HEK293 (cell line): Measurements from ENCODE around the gene TAS1R2.

Experiments used
- GFI1B ChIP-seq: fragments of 450-650 bp; formaldehyde crosslinking; IDR thresholded peaks from 2 replicates; pipeline ENCODE4 v1.5.1; 2016; ENCODE audit warnings: missing biosample characterization, missing genetic modification characterization
- MEIS1 ChIP-seq: sonication (generic); formaldehyde crosslinking; IDR thresholded peaks from 2 replicates; pipeline ENCODE4 v1.8.1; 2022; ENCODE audit warnings: missing genetic modification reagents, mild to moderate bottlenecking, borderline replicate concordance
- ZNF580 ChIP-seq: fragments of 450-650 bp; formaldehyde crosslinking; IDR thresholded peaks from 2 replicates; pipeline ENCODE4 v1.5.1; 2016; ENCODE audit warnings: missing biosample characterization, missing genetic modification characterization

GRCh38 chr1:18794561-18794960, 64.9 kb downstream of the TAS1R2 start:
- no peak for TF ChIP-seq GFI1B (tag by site-specific recombination)
- TF ChIP-seq MEIS1 (CRISPR knock-in tag), result no peak
- TF ChIP-seq ZNF580 (tag by site-specific recombination), result no peak
